HG02885 (cell line): ENCODE results near the gene STAC3.
A peak's percentile ranks its signal among the peaks of the same experiment; 100 is the strongest.

Experiments
- ATAC-seq: cut with Tn5 transposase; IDR thresholded peaks from one replicate; pipeline ENCODE4 v1.9.1; 2021; ENCODE audit warnings: mild to moderate bottlenecking; ENCODE audit not compliant: unreplicated experiment, poor library complexity

STAC3 gene

DNA sequence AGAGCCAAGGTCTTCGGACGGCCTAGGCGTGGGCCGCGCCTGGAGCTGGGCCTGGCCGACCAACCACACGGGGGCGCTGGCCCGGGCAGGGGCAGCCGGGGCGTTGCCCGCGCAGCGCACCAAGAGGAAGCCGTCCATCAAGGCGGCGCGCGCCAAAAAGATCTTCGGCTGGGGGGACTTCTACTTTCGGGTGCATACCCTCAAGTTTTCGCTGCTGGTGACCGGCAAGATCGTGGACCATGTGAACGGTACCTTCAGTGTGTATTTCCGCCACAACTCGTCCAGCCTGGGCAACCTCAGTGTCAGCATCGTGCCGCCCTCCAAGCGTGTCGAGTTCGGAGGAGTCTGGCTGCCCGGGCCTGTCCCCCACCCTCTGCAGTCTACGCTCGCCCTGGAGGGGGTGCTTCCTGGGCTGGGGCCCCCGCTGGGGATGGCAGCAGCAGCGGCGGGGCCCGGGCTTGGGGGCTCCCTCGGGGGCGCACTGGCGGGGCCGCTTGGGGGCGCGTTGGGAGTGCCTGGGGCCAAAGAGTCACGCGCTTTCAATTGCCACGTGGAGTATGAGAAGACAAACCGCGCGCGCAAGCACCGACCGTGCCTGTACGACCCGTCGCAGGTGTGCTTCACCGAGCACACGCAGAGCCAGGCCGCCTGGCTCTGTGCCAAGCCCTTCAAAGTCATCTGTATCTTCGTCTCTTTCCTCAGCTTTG lies 25.9 kb downstream of the STAC3 start:
- ATAC-seq: no peak

DNA sequence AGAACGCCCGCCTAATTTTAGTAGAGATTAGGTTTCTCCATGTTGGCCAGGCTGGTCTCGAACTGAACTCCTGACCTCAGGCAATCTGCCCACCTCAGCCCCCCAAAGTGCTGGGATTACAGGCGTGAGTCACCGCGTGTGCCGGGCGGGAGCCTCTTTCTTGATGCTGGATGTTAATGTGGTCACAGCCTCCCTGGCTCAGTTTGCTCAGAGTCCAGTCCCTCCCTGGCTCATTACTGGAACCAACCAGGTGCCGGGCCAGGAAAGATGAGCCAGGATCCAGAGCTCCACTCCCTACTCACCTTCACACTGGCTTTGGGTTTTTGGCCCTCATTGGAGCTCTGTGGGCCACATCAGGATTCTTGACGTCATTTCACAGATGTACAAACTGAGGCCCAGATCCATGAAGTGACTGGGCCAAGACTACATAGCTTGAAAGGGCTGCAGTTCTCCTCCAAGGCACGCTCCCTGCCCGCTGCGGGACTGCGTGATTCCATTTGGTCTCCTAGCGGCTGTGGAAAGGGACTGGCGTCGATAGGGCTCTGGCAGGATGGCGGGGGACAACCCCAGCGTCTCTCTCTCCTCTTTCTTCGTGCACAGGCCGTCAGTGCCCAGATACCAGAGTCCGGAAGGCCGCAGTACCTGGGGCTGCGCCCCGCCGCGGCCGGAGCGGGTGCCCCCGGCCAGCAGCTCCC lies 26.6 kb downstream of the STAC3 start:
- no peak for ATAC-seq

- ATAC-seq: no peak
Measured at GRCh38 chr12:57223191-57224165, 27.5 kb downstream of the STAC3 start.

- ATAC-seq: no peak
Measured at GRCh38 chr12:57222286-57223190, 28.4 kb downstream of the STAC3 start.

- ATAC-seq: no peak
Measured at GRCh38 chr12:57221169-57221917, 29.6 kb downstream of the STAC3 start.

- ATAC-seq: no peak
Measured at GRCh38 chr12:57220770-57221168, 30.2 kb downstream of the STAC3 start.

GRCh38 chr12:57219993-57220754 lies 30.8 kb downstream of the STAC3 start:
- no peak for ATAC-seq

DNA sequence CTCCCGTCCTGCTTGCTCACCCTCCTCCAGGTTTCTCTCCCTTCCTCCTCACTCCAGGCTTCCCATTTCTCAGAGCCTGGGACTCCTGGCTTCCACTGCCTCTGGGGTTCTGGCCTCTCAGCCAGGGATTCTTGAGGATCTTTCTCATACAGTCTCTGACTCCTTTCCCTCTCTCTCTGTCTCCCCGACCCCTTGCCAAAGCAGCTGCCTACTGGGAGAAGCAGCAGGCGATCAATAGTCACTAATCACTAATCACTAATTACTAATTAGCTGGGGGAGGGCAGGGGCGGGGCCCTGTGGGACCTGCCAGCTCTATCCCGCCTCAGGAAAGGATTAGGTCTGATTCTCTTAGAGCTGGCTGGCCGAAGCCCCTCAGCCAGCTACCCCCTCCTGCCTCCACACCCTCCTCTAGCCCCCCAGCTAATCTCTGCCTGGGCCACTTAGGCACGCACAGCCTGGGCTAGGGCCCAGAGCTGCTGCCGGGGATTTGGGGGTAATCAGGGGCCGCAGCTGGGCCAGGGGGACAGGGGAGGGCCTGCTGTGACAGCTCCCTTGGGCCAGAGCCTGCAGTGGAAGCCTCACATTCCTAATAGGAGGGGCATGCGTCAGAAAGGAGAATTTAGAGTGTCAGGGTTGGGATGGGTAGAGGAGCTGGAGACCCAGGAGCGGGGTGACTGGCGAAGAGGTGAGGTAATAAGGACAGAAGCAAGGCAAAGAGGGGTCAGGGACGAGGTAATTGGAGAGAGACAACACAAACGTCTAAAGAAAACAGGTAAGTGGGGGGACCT lies 31.6 kb downstream of the STAC3 start:
- no peak for ATAC-seq

- no peak for ATAC-seq
Measured at GRCh38 chr12:57218030-57218853, 32.7 kb downstream of the STAC3 start.

DNA sequence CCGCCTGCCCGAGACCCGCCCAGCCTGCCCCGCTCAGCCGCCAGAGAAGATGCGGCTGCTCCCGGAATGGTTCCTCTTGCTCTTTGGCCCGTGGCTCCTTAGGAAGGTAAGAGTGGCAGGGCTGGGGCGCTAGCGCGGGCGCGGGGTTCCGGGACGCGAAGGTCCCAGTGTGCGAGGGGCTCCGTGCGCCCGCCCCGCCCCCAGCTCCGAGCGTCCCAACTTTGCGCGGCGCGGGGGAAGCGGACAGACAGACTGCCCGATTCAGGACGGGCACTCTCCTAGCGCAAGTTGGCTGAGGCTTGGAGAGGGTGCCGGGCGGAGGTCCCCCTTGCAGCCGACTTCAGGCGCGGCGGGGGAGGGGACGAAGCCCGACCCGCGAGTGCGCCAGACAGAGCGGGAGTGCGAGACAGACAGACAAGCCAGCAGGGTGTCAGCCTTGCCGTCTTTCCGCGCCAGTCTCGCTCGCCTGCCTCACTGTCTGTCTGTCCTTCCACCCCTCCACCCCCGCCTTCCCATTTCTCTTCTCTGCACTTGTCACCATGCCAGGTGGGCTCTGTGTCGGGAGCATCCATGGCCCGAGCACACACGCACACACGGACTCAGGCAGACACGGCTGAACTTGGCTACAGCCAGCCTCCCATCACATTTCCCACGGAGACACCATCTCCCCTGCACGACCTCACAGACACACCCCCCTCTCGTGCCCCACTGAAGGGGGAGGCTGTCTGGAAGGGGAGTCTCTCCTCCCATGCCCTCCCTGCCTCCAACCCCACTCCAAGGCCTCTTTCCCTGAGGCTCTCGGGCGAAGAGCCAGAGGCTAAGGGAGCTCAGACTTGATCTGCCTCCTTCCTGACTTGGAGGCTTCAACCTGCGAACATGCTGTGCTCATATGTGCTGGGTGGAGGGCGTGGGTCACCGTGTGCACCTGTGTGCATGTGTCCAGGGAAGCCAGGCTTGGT lies 33.8 kb downstream of the STAC3 start:
- ATAC-seq: no peak

- ATAC-seq: no peak
Measured at GRCh38 chr12:57216014-57216911, 34.7 kb downstream of the STAC3 start, which contains the start of gene NXPH4. TSS of gene NXPH4 (plus strand) at chr12:57216794. CDS start at chr12:57216970, 176 bp downstream.

DNA sequence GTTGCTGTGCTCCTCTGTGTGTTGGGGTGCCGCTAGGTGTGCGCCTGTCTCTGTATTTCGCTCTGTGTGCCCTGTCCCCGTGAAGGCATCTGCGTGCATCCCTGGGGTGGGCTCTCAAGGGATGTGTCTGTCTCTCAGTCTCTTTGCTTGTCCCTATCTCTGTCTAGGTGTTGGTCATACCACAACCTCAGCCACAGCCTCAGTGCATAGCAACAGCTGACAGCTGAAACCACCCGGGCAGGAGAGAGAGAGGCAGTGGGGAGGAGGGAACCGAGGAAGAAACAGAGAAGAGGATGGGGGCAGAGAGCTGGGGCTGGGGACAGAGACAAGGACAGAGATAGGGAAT lies 35.3 kb downstream of the STAC3 start:
- ATAC-seq: peak; percentile 42

DNA sequence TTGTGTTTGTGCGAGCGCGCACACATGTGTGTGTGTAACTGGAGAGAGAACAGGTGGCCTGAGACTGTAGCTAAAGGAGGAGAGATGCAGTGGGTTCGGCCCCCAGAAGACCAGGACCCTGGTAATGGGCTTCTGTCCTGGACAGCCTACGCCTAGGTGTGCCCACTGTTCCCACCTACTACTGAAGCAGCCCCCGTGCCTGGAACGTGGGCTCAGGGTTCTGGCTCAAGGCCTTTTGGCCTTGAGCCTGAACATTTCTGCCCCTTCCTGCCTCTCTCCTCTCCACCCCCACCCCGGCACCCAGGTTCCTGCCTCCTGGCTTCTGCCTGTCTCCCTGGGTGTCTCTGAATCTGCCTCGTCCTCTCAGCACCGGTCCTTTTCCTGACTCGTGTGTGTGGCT lies 35.9 kb downstream of the STAC3 start:
- ATAC-seq: no peak

GRCh38 chr12:57214398-57214781 lies 36.6 kb downstream of the STAC3 start:
- no peak for ATAC-seq
